Subcutaneous adipose tissue (tissue), 4 donors: ENCODE results near the gene PTGR3. TPM values are rescaled to one million over a fixed set of nuclear protein-coding genes. Genes with fewer than 3 reads are reported as not detected.

Experiments used
- CTCF ChIP-seq: fragments of 450-650 bp; IDR thresholded peaks from one replicate; pipeline ENCODE4 v1.5.1; 2016; ENCODE audit warnings: low read depth, mild to moderate bottlenecking, control low read depth, antibody characterized with exemption, moderate library complexity
- total RNA-seq, 4 donors: library from RNA; depleted of rRNA; stranded (reverse); fragments of >200 nt; gene quantifications; one replicate each; pipeline ENCODE4 v1.1.0, GENCODE V29; 2016

PTGR3 gene
- total RNA-seq, 4 donors from 2014 or later: 20.1 to 28.4 (median 26.0) TPM

GRCh38 chr18:75204269-75204731, 4.6 kb downstream of the PTGR3 start:
- no peak for TF ChIP-seq CTCF

- TF ChIP-seq CTCF: no peak
These were observed 5.3 kb downstream of the PTGR3 start for GRCh38 chr18:75203416-75204268.

GRCh38 chr18:75202696-75203365, 6.1 kb downstream of the PTGR3 start:
- TF ChIP-seq CTCF: no peak

- no peak for TF ChIP-seq CTCF
These were observed 7.4 kb downstream of the PTGR3 start for GRCh38 chr18:75201282-75202270.

DNA sequence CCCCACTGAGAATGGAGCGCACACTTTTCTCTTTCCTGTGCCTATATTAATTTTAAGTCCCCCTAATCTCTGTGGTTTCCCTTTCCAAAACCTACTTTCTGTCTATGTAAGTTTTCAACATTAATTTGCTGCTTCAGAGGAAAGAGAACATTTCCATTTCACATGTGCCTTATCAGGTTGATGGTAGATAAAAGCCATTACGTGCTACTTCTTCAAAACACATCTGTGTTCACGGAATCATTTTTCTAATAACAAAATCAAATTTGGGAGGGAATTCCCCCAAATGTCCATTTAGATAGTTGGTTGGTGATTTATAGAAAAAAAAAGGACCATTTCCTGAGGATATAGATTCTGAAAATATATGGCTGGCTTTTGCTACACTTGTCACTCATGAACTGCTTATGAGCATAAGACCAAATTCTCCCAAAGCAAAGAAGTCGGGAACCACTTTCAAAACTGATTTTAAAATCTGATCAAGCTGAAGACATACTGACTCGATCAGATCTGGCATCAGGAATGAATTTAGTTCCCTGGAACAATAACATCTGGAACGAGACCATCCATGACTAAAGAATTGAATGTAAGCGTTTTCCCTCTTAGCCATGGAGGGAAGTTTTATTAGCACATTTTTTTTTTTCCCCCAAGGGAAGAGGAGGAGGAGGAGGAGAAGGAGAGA, 8.2 kb downstream of the PTGR3 start:
- no peak for TF ChIP-seq CTCF

- no peak for TF ChIP-seq CTCF
These were observed 8.9 kb downstream of the PTGR3 start for GRCh38 chr18:75200071-75200470.
